ENCODE data around the gene ATMIN.

DNA sequence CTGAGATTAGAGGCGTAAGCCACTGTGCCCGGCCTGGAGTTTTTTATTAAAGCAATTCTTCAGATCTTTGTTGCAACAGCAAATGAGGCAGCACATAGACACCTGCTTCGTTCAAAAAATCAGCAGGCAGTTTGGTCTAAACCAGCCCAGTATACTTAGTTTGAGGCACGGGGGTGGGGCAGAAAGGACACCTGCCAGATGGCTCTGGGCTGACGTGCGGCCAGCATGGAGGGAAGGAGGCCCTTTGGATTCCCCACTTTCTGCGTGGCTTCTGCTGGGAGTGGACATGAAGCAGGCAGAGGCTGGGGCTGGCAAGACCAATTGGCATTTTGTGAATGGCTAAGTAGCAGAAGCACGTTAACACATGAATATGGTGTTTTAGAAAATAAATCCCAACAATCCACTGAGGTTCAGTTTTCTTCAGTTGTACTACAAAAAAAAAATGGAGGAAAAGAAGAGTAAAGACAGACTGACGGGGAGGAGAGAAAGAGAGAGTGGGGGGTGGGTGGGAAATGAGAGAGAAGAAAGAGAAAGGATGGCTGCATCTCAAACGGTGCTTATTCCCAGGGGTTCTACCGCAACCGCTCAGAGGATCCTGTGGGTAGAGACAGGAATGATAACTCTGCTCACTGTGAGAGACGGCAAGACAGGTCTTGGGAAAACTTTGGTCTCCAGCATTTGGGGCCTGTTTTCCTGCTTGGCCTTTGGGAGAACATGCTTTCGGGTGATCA lies 25.1 kb downstream of the ATMIN start:
- TF ChIP-seq, protein P1, sequence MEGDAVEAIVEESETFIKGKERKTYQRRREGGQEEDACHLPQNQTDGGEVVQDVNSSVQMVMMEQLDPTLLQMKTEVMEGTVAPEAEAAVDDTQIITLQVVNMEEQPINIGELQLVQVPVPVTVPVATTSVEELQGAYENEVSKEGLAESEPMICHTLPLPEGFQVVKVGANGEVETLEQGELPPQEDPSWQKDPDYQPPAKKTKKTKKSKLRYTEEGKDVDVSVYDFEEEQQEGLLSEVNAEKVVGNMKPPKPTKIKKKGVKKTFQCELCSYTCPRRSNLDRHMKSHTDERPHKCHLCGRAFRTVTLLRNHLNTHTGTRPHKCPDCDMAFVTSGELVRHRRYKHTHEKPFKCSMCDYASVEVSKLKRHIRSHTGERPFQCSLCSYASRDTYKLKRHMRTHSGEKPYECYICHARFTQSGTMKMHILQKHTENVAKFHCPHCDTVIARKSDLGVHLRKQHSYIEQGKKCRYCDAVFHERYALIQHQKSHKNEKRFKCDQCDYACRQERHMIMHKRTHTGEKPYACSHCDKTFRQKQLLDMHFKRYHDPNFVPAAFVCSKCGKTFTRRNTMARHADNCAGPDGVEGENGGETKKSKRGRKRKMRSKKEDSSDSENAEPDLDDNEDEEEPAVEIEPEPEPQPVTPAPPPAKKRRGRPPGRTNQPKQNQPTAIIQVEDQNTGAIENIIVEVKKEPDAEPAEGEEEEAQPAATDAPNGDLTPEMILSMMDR (IDR thresholded peaks at IDR 0.05; ENCODE audit: low read depth, low read length): no peak
- TF ChIP-seq POLR2A (IDR thresholded peaks at IDR 0.05; ENCODE audit: extremely low read depth, insufficient read length) (no peak), MYC (IDR thresholded peaks at IDR 0.05; ENCODE audit: low read depth, low read length) (no peak)

Data from NB4 (cell line).